Fibroblast of the aortic adventitia (primary cell): ENCODE data around the gene CCNT1. TPM values are rescaled to one million over a fixed set of nuclear protein-coding genes. Genes with fewer than 3 reads are reported as not detected.

Experiments used
- DNase-seq: peaks from one replicate; pipeline ENCODE4 v3.0.0-alpha.2; 2010; ENCODE audit warnings: low read depth
- H3K4me3 ChIP-seq: 2 replicates; pipeline ENCODE4 v1.5.1; 2011; ENCODE audit warnings: low read depth, mild to moderate bottlenecking, control low read depth, low read length, moderate library complexity
- small RNA-seq: library from RNA; depleted of rRNA; stranded (forward); fragments of <200 nt; gene quantifications from one replicate; pipeline ENCODE3, GENCODE V24; 2012
- total RNA-seq: library from RNA; depleted of rRNA; stranded (reverse); fragments of >200 nt; gene quantifications from 2 replicates; pipeline ENCODE4 v1.2.3, GENCODE V29; 2012; ENCODE audit warnings: low replicate concordance
- TF ChIP-seq, protein P1 (sequence below): IDR thresholded peaks from 2 replicates; pipeline ENCODE4 v1.5.1; 2011; ENCODE audit warnings: mild to moderate bottlenecking, low read length, control low read depth, inconsistent platforms; ENCODE audit not compliant: insufficient read depth

The CCNT1 gene
- total RNA-seq, 1 donor = 34.3 TPM

DNA sequence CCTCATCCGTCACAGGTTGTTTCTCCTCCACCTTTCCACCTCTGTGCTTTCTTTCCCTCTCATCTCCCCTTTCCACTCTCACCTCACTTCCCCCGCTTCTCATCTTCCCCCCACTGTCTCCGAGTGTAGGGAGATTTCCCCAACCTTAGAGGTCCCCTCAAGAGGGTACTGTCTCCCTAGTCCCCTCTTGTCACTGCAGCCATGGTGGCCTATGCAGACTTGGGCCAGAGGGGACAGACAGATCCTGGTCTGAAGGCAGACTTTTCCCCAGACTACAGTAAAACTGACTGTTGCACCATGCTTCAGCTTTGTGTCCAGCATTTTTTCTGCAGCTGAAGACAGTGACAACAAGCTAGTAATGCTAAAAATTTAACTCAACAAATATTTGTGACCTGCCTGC, 75.7 kb downstream of the CCNT1 start:
- H3K4me3 ChIP-seq = no peak overlapping the region
- no peak for DNase-seq
- TF ChIP-seq, protein P1, sequence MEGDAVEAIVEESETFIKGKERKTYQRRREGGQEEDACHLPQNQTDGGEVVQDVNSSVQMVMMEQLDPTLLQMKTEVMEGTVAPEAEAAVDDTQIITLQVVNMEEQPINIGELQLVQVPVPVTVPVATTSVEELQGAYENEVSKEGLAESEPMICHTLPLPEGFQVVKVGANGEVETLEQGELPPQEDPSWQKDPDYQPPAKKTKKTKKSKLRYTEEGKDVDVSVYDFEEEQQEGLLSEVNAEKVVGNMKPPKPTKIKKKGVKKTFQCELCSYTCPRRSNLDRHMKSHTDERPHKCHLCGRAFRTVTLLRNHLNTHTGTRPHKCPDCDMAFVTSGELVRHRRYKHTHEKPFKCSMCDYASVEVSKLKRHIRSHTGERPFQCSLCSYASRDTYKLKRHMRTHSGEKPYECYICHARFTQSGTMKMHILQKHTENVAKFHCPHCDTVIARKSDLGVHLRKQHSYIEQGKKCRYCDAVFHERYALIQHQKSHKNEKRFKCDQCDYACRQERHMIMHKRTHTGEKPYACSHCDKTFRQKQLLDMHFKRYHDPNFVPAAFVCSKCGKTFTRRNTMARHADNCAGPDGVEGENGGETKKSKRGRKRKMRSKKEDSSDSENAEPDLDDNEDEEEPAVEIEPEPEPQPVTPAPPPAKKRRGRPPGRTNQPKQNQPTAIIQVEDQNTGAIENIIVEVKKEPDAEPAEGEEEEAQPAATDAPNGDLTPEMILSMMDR = no peak

DNA sequence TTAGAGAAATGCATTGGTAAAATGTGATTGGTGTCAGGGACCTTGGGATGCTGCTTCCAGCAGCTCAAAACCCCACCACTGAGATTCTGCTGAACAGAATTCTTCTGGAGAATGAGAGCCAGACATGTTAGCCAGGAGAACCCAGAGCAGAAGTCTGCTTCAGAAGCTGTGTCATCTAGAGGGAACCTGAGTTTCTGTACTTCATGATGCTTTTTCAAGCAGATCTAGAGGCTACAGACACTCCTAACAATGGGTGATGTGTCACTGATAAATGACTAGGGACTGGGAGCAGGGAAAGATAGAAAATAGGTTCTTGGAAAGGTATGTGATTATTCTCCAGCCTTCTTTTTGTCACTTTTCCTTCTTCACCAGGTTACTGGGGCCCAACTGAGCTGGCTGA, 76.1 kb downstream of the CCNT1 start:
- TF ChIP-seq, protein P1 = no peak

More for the DNA sequence above, 76.1 kb downstream of the CCNT1 start:
- no peak for DNase-seq
- no peak overlapping the region for H3K4me3 ChIP-seq

Small RNAs within 50 kb of the gene (small RNA-seq; reads per million reads assigned to genes)
- not detected for gene MIR1291
- gene SNORA2A = 3,317 reads per million, percentile 100 among the genes with 10 or more reads in this experiment
- 109 reads per million, percentile 98 among the genes with 10 or more reads in this experiment for gene SNORA2B
- gene SNORA2C = 14.0 reads per million, percentile 95 among the genes with 10 or more reads in this experiment

Other genes with a start within 250 kb of the CCNT1 start
- gene ANP32D, start 244.1 kb downstream of the CCNT1 start, total RNA-seq = 1.1 TPM in 1 of 2 replicates, not detected in the other
- gene C12orf54, start 234.2 kb downstream of the CCNT1 start, total RNA-seq = not detected in 2 replicates
- not detected in 2 replicates for gene OR8S1, start 191.1 kb downstream of the CCNT1 start, total RNA-seq
- gene LALBA, start 146.7 kb downstream of the CCNT1 start, total RNA-seq = not detected in 2 replicates
- gene KANSL2, start 34.5 kb downstream of the CCNT1 start, total RNA-seq = 21.2 and 39.8 TPM in 2 replicates
- gene ADCY6, start 72.4 kb upstream of the CCNT1 start, total RNA-seq = 30.3 and 31.5 TPM in 2 replicates
- gene CACNB3, start 101.8 kb upstream of the CCNT1 start, total RNA-seq = 16.1 and 27.7 TPM in 2 replicates
- 54.1 and 151 TPM in 2 replicates for gene DDX23, start 135.5 kb upstream of the CCNT1 start, total RNA-seq
- gene RND1, start 149.2 kb upstream of the CCNT1 start, total RNA-seq = 0.72 TPM in 1 of 2 replicates, not detected in the other
- 4.8 and 23.8 TPM in 2 replicates for gene FKBP11, start 208.8 kb upstream of the CCNT1 start, total RNA-seq
- 39.7 and 65.3 TPM in 2 replicates for gene ARF3, start 240.8 kb upstream of the CCNT1 start, total RNA-seq